Measurements from ENCODE around the gene EIF4A3.

GRCh38 chr17:80109066-80109660, 37.8 kb downstream of the EIF4A3 start:
- TF ChIP-seq CTCF (IDR thresholded peaks at IDR 0.05), result no peak
- TF ChIP-seq POLR2A (IDR thresholded peaks at IDR 0.05), result no peak

Data from body of pancreas (tissue), 4 donors.